Stimulated activated CD4-positive, alpha-beta T cell treated with anti-CD3 and anti-CD28 coated beads, Interleukin-1b, Interleukin-23, amount 100 ng/mL, for 4 hours (primary cell): ENCODE data around the gene IFITM1.
"Not testable (repeated sequence)": the region's sequence is repeated elsewhere in the genome, so short reads cannot be mapped to it uniquely, and the experiment has no call there.

ENCODE experiments used
- DNase-seq, 2 donors: peaks; one replicate each; pipeline ENCODE4 v3.0.0-alpha.2; 2020; ENCODE audit warnings: low read depth in 2 of 2

The IFITM1 gene

DNA sequence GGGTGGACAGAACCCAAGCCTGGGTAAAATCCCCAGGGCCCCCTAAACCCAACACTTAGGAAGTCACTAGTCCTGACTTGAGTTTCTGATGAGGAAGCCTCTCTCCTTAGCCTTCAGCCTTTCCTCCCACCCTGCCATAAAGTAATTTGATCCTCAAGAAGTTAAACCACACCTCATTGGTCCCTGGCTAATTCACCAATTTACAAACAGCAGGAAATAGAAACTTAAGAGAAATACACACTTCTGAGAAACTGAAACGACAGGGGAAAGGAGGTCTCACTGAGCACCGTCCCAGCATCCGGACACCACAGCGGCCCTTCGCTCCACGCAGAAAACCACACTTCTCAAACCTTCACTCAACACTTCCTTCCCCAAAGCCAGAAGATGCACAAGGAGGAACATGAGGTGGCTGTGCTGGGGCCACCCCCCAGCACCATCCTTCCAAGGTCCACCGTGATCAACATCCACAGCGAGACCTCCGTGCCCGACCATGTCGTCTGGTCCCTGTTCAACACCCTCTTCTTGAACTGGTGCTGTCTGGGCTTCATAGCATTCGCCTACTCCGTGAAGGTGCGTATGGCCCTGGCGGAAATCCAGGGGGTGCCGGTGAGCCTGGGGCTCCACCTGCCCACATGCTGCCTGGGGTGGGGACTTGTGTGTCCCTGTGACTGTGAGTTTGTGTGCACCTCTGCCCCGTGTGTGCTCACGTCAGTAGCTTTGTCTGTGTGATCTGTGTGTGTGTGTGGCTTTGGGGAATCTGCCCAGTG lies at the start of gene IFITM1:
TSS of gene IFITM1 (plus strand) at position 254 of the 767 bp plus-strand sequence. CDS start at position 385, 131 bp downstream.
- no peak for DNase-seq

DNA sequence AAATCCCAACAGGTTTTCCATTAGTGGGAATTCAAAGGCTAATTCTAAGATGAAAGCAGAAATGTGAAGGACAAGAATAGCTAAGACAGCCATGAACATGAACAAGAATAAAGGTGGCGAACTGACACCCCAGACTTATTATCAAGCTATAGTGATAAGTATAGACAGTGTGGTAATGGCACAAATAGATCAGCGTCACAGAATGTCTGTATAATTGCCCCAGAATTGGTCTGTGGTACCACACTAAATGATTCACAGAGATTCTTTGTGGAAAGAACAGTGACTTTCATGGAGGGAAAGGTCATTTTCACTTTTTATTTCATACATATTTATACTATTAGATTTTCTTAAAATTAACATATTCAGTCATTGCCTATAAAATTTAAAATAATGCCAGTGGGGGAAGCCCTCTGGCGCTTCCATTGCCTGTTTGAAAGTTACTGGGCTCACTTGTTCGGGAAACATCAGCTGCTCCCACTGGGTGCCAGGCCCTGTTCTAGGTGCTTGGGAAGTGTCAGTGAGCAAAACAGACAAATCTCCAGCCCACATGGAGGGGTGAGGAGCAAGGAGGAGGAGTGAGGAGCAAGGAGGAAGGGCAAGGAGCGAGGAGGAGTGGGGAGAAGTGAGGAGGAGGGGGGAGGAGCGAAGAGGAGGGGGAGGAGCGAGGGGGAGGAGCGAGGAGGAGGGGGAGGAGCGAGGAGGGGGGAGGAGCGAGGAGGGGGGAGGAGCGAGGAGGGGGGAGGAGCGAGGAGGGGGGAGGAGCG lies 47.0 kb upstream of the IFITM1 start:
- DNase-seq: no peak

DNA sequence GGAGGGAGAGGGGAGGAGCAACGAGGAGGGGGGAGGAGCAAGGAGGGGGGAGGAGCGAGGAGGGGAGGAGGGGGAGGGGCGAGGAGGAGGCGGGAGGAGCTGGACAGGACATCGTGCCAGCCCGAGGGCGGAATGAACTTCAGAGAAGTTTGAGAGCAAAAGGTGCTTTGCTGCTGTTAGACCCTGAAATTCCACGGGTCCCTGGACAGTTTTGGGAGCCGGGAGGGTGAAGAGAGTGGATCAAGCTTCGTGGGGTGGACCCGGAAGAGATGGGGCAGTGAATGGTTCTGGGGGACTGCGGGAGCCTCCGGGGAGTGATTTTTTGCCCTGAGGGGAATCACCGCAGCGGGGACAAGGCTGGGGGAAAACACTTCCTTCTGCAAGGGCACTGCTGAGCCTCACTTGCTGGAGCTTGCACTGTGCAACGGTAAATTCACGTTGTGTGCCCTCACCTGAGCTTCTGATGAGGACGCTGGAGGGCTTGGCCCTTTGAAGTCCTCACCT lies 46.3 kb upstream of the IFITM1 start:
- no peak for DNase-seq

DNA sequence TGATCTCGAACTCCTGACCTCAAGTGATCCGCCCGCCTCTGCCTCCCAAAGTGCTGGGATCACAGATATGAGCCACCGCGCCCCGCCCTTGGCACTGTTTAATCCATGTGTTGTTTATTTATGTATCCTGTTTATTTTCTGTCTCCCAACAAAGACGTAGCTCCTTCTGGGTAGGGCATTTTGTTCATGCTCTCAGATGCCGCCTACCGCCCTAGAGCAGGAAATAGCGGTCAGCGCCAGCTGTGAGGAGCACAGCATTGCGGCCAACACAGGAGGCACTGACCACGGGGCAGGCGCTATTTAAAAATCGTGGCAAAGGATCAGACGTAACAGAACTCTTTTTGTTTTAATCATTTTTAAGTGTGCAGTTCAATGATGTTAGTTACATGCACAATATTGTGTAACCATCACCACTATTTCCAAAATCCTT lies 45.1 kb upstream of the IFITM1 start:
- not testable (repeated sequence) for DNase-seq

DNA sequence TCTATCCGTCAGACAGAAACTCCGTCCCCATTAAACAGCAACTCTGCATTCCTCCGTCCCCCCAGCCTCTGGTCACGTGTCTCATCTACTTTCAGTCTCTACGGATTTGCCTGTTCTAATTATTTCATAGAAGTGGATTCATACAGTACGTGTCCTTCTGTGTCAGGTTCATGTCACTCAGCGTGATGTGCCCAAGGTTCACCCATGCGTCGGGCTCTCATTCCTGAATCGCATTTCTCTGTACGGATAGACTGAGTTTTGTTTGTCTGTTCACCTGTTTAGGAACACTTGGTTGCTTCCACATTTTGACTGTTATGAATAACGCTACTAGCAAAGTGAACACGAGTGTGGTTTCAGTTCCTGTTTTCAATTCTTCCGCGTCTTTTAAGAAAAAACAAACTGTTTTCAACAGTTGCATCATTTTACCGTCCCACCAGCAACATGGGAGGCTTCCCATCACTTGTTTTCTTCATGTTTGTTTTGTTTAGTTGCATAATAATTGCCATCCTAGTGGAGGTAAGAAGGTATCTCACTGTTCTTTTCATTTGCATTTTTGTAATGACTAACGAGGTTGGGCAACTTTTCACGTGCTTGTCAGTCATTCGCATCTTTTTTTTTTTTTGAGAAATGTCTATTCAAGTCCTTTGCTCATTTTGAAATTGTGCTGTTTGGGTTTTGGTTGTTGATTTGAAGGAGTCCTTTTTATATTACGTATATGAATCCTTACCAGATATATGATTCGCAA lies 44.5 kb upstream of the IFITM1 start:
- no peak for DNase-seq

DNA sequence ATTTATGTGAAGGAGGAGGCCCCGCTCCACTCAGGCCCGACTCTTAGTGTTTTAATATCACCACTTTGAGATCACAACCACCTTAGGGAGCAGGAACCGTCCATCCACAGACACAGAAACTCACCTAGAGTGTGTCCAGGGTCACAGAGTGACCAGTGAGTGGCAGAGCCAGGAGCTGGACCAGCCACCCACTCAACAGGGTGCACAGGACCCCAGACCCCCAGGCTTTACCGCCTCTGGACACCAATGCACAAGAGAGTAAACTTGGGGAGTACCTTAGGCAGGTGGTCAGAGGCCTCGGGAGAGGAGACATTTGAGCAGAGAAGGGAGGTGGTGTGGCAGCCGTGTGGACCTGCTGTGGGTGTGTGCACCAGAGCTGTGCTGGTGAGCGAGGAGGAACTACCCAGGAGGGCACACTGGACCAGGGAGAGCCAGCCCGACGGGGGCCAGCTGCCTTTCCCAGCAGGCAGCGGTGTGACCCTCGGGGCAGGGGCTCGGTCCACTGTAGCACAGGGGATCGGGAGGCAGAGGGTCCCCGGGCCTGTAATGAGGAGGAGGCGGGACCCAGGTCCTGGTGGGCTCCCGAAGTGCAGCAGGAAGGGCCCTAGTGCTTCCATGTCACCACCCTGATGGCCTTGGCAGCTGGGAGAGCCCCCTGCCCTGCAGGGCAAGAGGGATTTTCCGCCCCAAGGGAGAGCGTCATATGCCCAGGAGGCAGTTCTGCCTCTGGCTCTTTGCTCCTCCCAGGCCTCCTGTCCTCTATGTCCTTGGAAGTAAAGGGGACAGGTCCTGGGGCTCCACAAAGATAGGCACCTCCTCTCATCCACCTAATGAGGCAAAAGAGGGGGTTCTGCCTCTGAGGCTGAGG lies 43.2 kb upstream of the IFITM1 start:
- no peak for DNase-seq

DNA sequence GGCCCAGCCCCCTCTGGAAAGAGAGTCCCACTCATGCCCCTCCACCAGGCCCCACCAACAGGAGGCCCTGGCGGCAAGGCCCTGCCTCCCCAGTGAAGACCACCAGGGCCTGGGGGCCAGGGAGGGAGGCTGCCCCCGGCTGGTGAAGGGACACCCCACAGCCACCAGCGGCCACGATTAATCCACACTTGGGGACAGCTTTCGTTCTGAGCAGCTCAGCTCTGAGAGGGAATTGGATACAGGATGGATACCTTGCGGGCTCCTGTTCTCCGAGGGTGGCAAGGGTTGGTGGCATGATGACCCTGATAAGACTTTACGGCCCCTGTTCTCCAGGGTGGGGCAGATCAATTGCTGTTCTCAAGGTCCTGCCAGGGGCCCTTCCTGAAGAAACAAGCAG lies 42.5 kb upstream of the IFITM1 start:
- DNase-seq: no peak

DNA sequence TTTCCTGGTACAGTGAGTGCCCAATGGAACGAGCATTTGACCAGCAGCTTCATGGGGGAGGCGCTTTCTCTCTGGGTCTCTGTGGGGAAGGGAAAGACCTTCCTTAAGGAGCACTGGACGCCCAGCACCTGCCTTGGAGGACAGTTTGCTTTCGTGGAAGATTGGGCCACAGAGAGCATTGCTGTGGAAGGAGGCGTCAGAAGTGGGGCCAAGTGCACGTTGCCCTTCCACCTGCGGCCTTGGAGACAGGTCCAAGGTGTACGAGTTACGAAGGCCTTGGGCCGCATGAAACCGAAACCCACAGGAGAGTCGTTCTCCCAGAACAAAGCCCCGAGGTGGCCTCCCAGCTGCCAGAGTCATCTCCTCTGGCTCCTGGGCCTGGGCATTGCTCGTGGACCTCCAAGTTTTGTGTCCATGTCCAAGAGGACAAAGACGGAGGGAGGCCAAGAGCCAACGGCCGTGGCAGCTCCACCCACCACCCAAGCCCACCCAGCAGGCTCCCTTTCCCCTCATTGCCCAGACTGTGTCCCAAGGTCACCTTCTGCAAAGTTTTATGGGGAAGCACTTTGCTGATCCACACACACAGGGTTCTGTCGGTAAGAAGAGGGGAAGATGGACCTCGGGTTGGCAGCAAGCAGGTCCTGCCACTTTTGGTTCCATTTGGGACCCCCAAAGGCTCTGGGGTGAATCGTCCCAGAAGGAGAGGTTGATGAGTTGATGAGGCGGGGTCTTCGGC lies 41.5 kb upstream of the IFITM1 start:
- no peak for DNase-seq

DNA sequence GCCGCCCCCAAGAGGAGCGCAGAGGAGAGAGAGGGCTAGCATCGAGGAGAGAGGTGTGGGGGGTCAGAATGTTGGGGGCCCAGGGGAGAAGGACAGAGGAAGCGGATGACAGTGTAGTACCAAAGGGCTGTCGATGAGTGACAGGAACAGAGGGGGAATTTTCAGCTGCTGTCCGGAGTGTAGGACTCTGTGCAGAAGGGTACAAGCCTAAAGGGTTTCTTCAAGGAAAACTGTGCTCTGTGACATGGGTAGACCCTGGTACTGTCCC lies 41.0 kb upstream of the IFITM1 start:
- no peak for DNase-seq

DNA sequence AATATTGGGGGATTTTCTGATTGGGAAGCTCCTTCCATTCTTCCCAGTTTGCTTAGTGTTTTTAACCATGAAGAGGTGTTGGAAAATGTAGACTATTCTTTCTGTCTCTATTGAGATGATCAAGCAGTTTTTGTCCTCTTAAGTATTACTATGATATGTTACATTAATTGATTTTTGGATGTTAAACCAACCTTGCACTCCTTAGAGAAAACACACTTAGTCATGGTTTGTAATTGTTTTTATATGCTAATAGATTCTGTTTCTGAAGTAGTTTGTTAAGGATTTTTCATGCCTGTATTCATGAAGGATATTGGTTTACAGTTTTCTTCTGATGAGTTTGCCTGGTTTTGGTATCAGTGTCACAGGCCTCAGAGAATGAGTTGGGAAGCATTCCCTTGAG lies 37.6 kb upstream of the IFITM1 start:
- no peak for DNase-seq

DNA sequence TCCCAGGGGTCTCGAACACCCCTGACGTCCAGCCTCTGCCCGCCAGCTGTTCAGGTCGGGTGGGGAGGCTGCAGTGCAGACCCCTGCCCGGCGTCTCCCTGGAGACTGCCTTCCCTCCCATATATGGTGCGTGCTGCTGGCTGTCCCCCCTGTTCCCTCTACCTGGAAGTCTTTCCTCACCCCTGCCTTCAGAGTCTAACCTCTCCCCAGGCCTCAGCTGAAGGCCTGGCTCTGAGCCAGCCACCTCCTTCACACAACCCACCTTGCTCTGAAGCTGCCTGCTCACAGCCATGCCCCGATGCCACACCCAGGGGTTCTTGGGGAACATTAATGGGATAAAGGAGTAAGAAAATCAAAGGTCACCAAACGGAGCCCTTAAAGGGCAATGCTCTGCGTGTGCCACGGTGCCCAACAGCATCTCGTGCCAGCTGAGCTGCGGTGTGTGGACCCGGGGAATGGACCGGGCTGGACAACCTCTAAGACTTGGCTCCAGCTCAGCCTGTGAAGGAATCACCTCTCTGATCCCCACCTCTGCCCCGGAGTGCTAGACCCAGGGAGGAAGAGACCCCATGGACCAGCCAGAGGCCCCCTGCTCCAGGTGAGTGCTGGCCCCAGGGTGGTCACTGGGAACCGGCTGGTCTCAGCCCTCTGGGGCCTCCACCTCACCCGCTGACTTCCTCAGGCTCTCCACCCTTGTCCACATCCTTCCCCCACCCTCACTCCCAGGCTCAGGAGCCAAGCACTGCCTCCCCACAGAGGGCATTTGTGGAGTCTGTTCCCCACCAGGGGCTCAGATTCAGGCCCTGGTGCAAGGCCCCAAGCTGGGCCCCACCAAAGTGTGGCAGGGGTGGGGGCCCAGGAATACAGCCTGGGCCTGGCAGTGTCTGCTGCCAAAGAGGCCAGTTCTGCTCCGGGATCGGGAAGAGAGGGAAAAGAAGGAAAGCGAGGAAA lies 35.6 kb upstream of the IFITM1 start, which contains the start of gene NLRP6:
TSS of gene NLRP6 (plus strand) at position 407 of the 951 bp plus-strand sequence. CDS start at position 570, 163 bp downstream.
- no peak for DNase-seq

DNA sequence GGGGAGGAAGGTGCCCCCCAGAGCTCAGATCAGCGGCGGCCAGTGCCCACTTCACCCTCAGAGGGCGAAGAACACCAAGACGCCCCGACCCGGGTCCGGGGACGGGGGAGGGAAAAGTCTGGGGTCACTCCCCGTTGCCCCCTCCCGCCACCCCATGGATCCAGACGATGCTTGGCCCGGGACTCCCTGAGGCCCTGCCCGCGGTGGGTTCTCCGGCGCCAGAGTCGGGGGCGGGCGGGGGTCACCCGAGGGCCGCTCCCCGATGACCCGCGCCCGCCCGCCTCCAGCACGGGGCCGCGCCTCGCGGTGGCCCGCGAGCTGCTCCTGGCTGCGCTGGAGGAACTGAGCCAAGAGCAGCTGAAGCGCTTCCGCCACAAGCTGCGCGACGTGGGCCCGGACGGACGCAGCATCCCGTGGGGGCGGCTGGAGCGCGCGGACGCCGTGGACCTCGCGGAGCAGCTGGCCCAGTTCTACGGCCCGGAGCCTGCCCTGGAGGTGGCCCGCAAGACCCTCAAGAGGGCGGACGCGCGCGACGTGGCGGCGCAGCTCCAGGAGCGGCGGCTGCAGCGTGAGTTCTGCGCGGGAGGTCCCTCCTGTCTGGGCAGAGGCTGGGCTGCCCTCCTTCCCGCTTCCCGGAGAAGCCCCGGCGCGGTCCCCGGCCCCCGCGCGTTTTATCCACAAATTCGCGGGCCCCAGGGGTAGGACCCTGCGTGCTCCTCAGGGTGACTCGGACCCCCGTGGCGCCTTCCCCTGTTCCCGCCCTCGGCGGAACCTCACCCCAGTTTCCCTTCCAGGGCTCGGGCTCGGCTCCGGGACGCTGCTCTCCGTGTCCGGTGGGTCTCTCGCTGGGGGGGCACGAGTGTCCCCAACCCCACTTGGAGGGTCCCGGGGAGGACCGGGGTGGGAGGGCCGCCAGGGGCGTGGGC lies 34.5 kb upstream of the IFITM1 start:
- DNase-seq: no peak

DNA sequence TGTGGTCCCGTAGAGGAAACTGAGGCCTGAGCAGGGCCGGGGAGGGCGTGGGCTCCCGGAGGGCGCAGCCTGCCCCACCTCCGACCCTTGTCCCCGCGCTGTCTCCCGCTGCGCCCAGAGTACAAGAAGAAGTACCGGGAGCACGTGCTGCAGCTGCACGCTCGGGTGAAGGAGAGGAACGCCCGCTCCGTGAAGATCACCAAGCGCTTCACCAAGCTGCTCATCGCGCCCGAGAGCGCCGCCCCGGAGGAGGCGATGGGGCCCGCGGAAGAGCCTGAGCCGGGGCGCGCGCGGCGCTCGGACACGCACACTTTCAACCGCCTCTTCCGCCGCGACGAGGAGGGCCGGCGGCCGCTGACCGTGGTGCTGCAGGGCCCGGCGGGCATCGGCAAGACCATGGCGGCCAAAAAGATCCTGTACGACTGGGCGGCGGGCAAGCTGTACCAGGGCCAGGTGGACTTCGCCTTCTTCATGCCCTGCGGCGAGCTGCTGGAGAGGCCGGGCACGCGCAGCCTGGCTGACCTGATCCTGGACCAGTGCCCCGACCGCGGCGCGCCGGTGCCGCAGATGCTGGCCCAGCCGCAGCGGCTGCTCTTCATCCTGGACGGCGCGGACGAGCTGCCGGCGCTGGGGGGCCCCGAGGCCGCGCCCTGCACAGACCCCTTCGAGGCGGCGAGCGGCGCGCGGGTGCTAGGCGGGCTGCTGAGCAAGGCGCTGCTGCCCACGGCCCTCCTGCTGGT lies 33.7 kb upstream of the IFITM1 start:
- DNase-seq: no peak

DNA sequence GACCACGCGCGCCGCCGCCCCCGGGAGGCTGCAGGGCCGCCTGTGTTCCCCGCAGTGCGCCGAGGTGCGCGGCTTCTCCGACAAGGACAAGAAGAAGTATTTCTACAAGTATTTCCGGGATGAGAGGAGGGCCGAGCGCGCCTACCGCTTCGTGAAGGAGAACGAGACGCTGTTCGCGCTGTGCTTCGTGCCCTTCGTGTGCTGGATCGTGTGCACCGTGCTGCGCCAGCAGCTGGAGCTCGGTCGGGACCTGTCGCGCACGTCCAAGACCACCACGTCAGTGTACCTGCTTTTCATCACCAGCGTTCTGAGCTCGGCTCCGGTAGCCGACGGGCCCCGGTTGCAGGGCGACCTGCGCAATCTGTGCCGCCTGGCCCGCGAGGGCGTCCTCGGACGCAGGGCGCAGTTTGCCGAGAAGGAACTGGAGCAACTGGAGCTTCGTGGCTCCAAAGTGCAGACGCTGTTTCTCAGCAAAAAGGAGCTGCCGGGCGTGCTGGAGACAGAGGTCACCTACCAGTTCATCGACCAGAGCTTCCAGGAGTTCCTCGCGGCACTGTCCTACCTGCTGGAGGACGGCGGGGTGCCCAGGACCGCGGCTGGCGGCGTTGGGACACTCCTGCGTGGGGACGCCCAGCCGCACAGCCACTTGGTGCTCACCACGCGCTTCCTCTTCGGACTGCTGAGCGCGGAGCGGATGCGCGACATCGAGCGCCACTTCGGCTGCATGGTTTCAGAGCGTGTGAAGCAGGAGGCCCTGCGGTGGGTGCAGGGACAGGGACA lies 32.9 kb upstream of the IFITM1 start:
- no peak for DNase-seq

DNA sequence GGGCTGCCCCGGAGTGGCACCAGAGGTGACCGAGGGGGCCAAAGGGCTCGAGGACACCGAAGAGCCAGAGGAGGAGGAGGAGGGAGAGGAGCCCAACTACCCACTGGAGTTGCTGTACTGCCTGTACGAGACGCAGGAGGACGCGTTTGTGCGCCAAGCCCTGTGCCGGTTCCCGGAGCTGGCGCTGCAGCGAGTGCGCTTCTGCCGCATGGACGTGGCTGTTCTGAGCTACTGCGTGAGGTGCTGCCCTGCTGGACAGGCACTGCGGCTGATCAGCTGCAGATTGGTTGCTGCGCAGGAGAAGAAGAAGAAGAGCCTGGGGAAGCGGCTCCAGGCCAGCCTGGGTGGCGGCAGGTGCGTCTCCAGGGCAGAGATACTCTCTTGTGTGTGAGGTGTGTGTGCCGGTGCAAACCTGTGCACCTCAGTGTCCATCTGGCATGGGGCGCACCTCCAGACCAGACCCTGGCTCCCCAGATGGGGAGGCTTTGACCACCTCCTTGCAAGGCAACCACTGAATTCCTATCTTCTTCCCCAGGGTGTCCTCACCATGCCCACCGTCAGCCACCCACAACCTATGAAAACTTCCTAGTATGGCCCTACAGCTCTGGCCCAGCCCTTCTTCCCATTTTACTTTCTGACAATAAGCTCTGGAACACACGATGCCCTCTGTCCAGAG lies 32.2 kb upstream of the IFITM1 start:
- no peak for DNase-seq

DNA sequence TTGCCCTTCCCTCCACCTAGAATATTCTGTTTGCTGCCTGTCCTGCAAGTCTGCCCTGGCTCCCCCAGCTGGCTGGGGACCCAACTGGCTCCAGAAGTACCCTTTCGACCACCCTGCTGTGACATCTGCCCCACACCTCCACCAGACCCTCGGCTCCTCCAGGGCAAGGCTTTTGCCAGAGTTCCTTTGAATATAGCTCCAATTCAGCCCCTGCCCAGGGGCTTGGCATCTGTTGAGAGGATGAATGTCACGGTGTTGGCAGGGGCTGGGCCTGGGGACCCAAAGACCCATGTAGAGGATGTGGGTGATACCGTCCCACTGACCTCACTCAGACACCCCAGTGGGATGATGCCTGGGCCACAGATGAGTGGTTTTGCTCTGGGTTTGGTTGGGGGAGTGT lies 31.7 kb upstream of the IFITM1 start:
- DNase-seq: no peak
